ENCODE data around the gene YRDC.

DNA sequence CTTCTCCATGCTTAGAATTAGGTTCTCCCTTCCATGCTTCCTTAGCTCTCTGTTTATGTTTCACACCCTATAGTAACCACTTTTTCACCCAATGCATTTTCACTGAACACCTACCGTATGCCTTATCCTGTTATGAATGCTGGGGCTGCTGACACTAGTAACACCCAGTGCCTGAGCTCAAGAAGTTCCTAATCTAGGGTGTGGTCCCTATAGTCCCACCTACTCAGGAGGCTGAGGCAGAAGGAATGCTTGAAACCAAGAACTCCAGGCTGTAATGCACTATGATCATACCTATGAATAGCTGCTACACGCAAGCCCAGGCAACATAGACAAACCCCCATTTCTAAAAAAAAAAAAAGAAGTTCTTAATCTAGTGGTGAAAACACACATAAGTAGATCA is 48.6 kb downstream of the YRDC start:
- no peak for TF ChIP-seq CTCF (IDR thresholded peaks at IDR 0.05)
- TF ChIP-seq POLR2AphosphoS5 (IDR thresholded peaks at IDR 0.05), result no peak
- TF ChIP-seq POLR2A (IDR thresholded peaks at IDR 0.05), result no peak

Measured in stomach (tissue), 4 donors.